RWPE2 (cell line): ENCODE results near the gene ELMOD3.

Source experiments
- ATAC-seq: fragments of 200-7000 bp; cut with Tn5 transposase; 3 replicates; pipeline ENCODE4 v1.9.1; 2021; ENCODE audit warnings: low read depth
- DNase-seq: peaks from one replicate; pipeline ENCODE4 v3.0.0-alpha.2; 2020; ENCODE audit warnings: low spot score
- H3K27ac ChIP-seq: fragments of 450-650 bp; 2 replicates; pipeline ENCODE4 v1.5.1; 2017; ENCODE audit warnings: mild to moderate bottlenecking; ENCODE audit not compliant: poor library complexity, severe bottlenecking
- H3K27me3 ChIP-seq: fragments of 250-450 bp; sonication (Bioruptor Pico); 2 replicates; pipeline ENCODE4 v1.5.1; 2021; ENCODE audit warnings: mild to moderate bottlenecking, moderate library complexity; ENCODE audit not compliant: insufficient read depth, poor library complexity, severe bottlenecking
- H3K36me3 ChIP-seq: fragments of 250-450 bp; sonication (Bioruptor Pico); 2 replicates; pipeline ENCODE4 v1.5.1; 2020; ENCODE audit warnings: low read depth, mild to moderate bottlenecking, moderate library complexity
- H3K4me1 ChIP-seq: fragments of 250-450 bp; sonication (Bioruptor Pico); 2 replicates; pipeline ENCODE4 v1.5.1; 2021; ENCODE audit warnings: mild to moderate bottlenecking, moderate library complexity; ENCODE audit not compliant: insufficient read depth, poor library complexity, severe bottlenecking
- H3K4me3 ChIP-seq: fragments of 250-450 bp; sonication (Bioruptor Pico); 2 replicates; pipeline ENCODE4 v1.5.1; 2021; ENCODE audit warnings: mild to moderate bottlenecking, moderate library complexity; ENCODE audit not compliant: severe bottlenecking
- H3K9me3 ChIP-seq: fragments of 250-450 bp; sonication (Bioruptor Pico); 2 replicates; pipeline ENCODE4 v1.5.1; 2021; ENCODE audit warnings: mild to moderate bottlenecking, moderate library complexity; ENCODE audit not compliant: severe bottlenecking
- TF ChIP-seq, protein P1 (sequence below): fragments of 450-650 bp; IDR thresholded peaks from one replicate; pipeline ENCODE4 v1.5.1; 2017; ENCODE audit warnings: mild to moderate bottlenecking, moderate library complexity; ENCODE audit not compliant: poor library complexity, severe bottlenecking

The ELMOD3 gene

DNA sequence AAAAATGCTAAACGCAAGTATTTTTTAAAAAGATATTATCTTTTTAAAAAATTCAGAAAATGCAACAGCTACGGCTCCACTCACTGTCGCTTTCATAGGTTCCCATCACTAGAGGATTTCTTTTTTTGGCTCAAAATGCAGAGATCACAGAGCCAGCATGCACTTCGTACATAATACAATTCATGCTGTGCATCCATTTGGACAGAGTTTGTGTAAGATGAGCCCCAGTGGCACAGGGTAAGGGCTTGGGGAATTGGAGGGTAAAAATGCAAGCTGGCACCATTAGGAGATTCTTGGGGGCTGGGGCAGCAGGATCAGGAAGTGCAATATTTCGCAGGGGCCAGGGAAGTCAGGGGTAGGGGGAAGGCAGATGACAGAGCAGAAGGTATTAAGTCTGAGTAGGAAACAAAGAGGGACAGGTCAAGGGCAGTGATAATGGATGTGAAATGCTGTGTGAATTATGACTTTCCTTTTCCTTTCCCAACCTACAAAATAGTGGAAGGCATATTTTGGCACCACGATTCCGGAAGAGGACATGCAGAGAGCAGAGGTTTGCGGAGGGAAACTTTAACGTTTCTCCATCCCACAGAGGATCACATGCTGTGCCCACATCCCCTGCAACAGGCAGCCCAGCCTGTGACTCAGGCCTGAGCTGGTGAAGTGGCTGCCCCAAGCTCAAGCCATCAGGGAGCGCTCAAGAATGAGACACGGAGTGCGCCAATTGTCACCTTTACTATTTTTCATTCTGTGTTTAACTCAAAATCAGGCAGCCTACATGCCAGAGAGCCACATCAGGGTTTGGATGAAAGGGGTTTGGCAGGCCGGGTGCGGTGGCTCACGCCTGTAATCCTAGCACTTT, 50.9 kb downstream of the ELMOD3 start:
- no peak for DNase-seq
- Histone ChIP-seq H3K9me3 (peaks cover 8% of the 10 kb centered on the region), H3K27ac (no peak overlapping the region), H3K36me3 (peaks cover 54% of the 10 kb centered on the region), H3K4me1 (peaks cover 2% of the 10 kb centered on the region), H3K27me3 (no peaks in the 10 kb centered on the region), H3K4me3 (no peak overlapping the region)
- ATAC-seq = no peak
- TF ChIP-seq, protein P1, sequence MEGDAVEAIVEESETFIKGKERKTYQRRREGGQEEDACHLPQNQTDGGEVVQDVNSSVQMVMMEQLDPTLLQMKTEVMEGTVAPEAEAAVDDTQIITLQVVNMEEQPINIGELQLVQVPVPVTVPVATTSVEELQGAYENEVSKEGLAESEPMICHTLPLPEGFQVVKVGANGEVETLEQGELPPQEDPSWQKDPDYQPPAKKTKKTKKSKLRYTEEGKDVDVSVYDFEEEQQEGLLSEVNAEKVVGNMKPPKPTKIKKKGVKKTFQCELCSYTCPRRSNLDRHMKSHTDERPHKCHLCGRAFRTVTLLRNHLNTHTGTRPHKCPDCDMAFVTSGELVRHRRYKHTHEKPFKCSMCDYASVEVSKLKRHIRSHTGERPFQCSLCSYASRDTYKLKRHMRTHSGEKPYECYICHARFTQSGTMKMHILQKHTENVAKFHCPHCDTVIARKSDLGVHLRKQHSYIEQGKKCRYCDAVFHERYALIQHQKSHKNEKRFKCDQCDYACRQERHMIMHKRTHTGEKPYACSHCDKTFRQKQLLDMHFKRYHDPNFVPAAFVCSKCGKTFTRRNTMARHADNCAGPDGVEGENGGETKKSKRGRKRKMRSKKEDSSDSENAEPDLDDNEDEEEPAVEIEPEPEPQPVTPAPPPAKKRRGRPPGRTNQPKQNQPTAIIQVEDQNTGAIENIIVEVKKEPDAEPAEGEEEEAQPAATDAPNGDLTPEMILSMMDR = no peak

DNA sequence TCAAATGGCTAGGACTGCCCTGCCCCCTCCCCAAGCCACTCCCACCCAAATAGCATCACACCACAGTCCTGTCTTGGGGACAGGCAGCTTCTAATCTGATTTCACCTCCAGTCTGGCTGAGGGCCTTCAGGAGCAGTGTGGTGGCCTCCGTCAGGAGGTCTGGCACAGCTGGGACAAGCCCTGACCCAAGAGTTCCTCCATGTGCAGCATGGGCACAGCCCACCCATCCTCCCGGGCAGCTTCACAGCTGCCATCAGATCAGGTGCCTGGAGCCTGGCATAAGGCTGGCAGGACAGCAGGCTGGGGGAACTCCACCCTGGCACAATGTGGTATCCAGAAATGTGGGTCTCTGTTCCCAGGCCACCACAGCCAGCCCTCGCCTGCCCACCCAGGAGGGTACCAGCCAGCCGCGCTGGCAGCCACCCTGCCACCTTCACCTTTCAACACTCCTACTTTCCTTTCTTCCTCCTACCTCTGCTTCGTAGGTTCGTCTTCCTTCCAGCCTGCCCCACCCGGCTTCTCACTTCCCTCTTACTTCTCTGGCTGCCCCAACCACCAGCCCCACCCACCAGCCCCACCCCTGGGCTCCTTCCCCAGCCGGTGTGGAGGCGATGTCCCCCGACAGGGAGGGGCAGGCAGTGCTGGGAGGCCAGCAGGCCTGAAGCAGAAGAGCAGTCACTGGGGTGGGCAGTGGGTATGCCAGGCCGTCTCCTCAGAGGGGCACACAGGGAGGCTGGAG, 55.4 kb downstream of the ELMOD3 start, which contains the start of gene CAPG:
TSS of gene CAPG (minus strand) at position 522 of the 739 bp plus-strand sequence. CDS start 8,221 bp downstream, outside the sequence.
- H3K27ac ChIP-seq = peak within 1 kb of the TSS; percentile 80
- peak; percentile 77 for ATAC-seq
- TF ChIP-seq, protein P1 = no peak
- H3K4me1 ChIP-seq = peaks cover 19% of the 10 kb centered on the region
- H3K9me3 ChIP-seq = no peaks in the 10 kb centered on the region
- peaks cover 23% of the 10 kb centered on the region; the same call in 1 of the 2 replicates for H3K36me3 ChIP-seq
- H3K4me3 ChIP-seq = peak within 1 kb of the TSS; percentile 1
- peak; percentile 85 for DNase-seq
- H3K27me3 ChIP-seq = no peaks in the 10 kb centered on the region

DNA sequence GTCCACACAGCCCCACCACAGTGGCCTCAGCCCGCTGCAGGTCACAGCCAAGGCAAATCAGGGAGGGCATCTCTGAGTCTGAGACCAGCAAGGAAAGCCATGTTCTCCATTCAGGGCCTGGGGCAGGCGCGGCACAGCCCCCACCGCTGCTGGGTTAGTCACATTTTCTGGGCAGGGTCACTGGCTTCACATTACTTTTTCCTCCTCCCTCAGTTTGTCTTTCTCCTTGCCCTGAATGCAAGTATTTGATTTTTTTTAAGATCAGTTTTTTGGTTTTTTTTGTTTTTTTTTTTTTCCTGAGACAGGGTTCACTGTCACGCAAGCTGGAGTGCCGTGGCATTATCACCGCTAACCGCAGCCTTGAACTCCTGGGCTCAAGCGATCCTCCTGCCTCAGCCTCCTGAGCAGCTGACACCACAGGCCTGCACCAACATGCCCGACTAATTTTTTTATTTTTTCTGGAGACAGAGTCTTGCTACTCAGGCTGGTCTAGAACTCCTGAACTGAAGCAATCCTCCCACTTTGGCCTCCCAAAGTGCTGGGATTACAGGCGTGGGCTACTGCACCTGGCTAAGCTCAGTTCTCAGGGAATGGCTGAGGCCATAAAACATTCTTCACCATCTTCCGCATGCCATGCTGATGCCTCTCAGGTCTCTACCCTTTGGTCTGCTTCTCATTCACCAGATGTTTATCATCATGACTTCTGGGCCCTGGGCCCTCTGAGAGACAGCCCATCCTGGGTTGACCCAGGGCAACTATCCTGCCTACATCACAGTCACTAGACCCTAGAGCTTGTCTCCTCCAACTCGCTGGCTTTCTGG, 56.2 kb downstream of the ELMOD3 start:
- no peak overlapping the region for H3K4me3 ChIP-seq
- DNase-seq = no peak

DNA sequence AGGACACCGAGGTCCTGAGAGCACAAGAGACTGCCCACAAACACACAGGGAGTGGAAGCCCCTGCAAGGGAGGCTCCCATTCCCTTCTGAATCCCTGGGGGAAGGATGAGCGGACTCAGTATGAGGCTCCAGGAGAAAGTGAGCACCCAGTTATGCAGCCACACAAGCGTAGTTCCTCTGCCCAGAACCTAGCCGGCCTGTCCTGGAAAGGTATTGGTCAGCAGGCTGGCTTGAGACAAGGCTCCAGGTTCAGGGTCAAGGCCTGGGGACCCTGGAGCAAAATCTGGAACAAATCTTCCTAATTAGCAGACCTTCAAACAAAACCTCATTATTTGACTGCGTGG, 56.8 kb downstream of the ELMOD3 start:
- H3K27ac ChIP-seq = peak overlapping the region; percentile 80

More for the DNA sequence above, 56.2 kb downstream of the ELMOD3 start:
- Histone ChIP-seq H3K27ac (peak overlapping the region; percentile 80), H3K27me3 (no peaks in the 10 kb centered on the region), H3K9me3 (no peaks in the 10 kb centered on the region), H3K36me3 (peaks cover 19% of the 10 kb centered on the region; the same call in 1 of the 2 replicates), H3K4me1 (peaks cover 19% of the 10 kb centered on the region)
- TF ChIP-seq, protein P1 = no peak
- peak; percentile 60 for ATAC-seq

More for the DNA sequence above, 56.8 kb downstream of the ELMOD3 start:
- no peaks in the 10 kb centered on the region for H3K9me3 ChIP-seq
- no peaks in the 10 kb centered on the region for H3K27me3 ChIP-seq
- DNase-seq (no peak), ATAC-seq (no peak)
- H3K36me3 ChIP-seq = peaks cover 19% of the 10 kb centered on the region; the same call in 1 of the 2 replicates
- peaks cover 19% of the 10 kb centered on the region for H3K4me1 ChIP-seq
- TF ChIP-seq, protein P1 = no peak
- H3K4me3 ChIP-seq = no peak overlapping the region
